GM21529 (cell line): ENCODE measurements around the gene CDA.

Experiments
- ATAC-seq: cut with Tn5 transposase; IDR thresholded peaks from one replicate; pipeline ENCODE4 v1.9.1; 2021; ENCODE audit not compliant: unreplicated experiment

The CDA gene

DNA sequence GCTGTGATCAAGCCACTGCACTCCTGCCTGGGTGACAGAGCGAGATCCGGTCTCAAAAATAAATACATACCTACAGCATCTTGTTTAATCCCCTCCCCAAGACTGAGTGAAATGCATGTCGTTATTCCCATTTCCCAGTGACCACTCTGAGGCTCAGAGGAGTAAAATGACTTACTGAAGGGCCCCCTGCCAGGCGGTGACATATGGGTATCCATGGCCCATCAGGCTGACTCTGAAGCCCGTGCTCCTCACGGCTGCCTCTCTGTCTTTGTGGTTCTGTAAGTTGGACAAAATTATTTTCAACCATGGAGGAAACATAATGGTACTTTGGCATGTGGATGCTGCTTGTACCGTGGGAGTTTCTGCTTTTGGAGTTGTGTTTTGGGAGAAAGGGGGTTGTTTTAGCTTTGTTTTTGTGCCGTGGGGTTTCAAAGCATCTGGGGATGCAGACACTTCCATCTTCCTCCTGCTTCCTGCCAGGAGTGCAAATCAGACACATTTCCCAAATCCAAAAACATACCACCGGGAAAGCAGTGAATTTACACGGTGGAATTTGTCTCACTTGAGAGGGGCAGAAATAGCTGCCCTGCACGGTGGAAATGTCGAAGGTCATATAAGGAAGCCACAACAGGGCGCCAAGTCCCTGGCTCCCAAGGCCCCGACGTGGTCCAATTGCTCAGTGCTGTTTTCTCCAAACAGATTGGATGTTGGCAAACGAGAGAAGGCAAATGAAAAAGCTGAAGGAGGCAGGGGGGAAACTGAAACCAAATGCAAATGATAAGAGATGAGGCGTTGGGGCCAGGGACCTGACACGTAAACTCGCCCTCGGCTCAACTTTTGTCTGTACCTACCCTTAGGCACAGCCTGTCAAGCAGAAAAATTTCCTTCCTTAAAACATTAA, 27.3 kb downstream of the CDA start:
- no peak for ATAC-seq

DNA sequence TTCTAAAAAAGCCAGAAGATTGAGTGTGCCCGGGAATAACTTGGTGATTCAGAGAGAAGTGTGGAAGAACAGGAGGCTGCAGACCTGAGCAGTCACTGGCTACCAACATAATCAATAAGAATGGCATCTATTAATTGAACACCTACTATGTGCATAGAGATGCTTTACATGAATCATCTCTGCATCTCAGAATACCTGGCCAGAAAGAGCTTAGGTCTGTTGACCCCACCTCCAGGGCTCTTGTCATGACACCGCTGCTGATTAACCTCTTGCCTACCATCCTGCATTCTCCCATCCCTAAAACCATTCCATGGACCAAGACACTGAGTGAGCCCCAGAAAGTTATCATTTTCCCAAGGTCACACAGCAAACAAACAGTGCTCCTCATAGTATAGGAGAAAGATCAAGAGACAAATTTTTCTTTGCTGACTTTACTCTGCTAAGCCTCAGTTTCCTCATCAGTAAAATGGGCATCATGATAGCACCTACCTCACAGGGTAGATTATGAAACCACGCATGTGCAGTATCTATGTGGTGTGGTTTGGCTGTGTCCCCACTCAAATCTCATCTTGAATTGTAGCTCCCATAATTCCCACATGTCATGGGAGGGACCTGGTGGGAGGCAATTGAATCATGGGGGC, 28.1 kb downstream of the CDA start:
- ATAC-seq, result no peak

GRCh38 chr1:20618550-20618949, 29.7 kb downstream of the CDA start:
- no peak for ATAC-seq

DNA sequence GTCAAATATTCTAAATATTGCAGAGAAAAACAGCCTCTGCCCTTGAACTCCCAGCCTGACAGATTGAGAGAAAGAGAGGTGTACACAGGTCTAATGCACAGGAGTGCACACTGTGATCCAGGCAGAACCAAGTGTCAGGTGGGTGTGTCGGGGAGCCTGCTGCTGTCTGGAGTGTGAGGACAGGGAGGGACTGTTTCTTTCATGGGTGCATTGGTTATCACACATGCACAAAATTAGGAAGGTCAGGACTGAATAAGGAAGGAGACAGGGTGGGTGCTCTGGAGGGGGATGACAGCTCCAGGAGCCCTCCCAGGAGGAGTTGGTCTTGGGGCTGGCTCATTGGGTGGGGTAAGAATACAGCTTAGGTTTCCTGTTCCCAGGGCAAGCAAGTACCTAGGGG, 31.1 kb downstream of the CDA start:
- ATAC-seq, result no peak

DNA sequence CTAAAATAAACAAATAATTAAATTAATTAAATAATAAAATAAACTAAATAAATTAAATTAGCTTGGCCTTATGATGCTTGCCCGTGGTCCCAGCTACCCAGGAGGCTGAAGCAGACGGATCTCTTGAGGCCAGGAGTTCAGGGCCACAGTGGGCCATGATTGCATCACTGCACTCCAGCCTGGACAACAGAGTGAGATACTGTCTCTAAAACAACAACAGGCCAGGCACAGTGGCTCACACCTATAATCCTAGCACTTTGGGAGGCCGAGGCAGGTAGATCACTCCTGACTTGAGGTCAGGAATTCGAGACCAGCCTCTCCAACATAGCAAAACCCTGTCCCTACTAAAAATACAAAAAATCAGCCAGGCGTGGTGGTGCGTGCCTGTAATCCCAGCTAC, 32.1 kb downstream of the CDA start:
- no peak for ATAC-seq

- no peak for ATAC-seq
Observed at GRCh38 chr1:20624709-20625108, 35.8 kb downstream of the CDA start.

DNA sequence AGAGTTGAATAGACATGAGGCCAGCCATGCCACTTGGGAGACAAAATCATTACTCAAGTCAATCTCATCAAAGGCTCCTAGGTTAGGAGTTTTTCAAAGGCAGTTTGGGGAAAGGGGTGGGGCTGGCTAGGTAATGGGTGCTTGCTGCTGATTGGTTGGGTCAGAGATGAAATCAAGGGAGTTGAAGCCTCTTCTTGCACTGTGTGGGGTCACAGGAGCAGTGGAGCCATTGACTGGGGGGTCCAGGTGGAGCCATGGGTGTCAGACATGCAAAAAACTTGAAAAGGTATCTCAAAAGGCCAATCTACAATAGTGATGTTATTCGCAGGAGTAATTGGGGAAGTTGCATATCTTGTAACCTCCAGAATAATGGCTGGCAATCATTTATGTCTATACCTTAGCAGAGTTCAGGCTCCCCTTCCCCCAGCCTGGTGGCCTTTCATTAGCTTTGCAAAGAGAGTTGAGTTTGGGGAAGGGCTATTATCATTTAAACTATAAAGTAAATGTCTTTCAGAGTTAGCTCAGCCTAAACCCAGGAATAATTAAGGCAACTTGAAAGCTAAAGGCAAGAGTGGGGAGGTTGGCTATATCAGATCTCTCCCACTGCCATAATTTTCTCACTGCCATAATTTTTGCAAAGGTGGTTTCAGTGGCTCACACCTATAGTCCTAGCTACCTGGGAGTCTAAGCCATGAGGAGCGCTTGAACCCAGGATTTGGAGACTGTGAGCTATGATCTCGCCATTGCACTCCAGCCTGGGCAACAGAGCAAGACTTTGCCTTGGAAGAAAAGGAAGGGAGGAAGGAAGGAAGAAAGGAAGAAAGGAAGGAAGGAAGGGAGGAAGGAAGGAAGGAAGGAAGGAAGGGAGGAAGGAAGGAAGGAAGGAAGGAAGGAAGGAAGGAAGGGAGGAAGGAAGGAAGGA, 36.5 kb downstream of the CDA start:
- ATAC-seq, result no peak

DNA sequence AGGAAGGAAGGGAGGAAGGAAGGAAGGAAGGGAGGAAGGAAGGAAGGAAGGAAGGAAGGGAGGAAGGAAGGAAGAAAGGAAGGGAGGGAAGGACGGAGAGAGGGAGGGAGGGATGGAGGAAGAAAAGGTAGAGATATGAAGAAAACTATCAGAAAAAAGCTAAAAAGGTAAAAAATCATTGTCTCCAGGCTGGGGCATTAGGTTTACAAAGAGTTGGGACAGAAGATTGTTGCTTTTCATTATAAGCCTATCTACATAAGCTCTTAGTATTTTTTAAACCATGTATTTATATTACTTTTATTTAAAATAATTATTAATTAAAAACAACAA, 37.2 kb downstream of the CDA start:
- ATAC-seq, result no peak

DNA sequence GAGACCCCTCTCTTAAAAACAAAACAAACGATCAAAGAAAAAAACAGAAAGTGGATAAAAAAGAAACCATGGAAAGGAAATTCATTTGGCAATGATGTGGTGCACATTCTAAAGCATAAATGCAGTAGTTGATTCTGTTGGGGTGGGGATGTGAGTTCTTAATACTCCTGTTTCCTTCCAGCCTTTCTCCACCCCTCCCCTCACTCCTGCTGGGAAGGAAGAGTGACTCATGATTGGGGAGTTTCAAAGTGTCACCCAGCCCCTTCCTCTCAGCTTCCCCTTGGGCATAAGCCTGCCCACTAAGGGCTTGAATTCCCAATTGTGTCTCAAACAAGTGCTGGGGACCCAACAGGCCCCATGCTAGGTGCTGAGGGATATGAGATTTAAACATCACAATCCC, 37.6 kb downstream of the CDA start:
- ATAC-seq, result no peak

GRCh38 chr1:20630729-20631128, 41.8 kb downstream of the CDA start:
- no peak for ATAC-seq

DNA sequence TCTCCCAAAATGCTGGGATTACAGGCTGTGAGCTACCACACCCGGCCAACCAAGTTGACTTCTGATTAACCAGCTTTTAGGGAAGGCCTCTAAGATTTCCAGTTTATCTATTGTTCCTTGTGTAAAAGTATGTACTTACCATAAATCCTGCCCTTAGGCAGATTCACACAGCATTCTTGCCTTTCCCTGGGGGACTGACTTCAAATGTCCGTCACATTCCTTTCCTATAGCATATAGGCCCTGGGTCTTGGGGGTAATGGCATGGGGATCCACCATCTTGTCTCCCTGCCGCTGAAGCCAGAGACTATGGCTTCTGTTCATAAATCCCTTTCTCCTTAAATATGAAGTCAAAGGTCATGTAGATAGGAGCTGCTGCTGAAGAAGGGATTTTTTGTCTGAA, 43.5 kb downstream of the CDA start:
- ATAC-seq, result no peak

DNA sequence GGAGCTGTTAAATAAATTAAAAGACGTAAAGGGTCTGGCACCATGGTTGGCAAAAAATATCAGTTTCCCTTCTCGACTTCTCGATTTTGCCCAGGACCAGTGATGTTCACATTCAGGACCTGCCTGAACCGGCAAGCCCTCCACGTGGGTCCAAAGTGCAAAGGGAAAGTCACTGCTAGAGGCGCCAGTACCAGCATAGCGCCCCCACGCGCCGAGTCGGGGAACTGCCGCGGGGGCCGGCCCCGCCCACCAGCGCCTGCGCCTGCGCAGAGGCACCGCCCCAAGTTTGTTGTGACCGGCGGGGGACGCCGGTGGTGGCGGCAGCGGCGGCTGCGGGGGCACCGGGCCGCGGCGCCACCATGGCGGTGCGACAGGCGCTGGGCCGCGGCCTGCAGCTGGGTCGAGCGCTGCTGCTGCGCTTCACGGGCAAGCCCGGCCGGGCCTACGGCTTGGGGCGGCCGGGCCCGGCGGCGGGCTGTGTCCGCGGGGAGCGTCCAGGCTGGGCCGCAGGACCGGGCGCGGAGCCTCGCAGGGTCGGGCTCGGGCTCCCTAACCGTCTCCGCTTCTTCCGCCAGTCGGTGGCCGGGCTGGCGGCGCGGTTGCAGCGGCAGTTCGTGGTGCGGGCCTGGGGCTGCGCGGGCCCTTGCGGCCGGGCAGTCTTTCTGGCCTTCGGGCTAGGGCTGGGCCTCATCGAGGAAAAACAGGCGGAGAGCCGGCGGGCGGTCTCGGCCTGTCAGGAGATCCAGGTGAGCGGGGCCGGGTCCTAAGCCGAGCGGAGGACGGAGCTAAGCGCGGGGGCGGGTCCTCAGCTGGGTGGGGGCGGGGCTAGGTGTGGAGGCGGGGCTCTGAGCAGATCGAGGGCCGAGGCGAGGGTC, 44.5 kb downstream of the CDA start, which contains the start of gene PINK1:
TSS of gene PINK1 (plus strand) at position 269 of the 875 bp plus-strand sequence. CDS start at position 360, 91 bp downstream.
- no peak for ATAC-seq

- ATAC-seq, result no peak
Observed at GRCh38 chr1:20634065-20634593, 45.2 kb downstream of the CDA start.

DNA sequence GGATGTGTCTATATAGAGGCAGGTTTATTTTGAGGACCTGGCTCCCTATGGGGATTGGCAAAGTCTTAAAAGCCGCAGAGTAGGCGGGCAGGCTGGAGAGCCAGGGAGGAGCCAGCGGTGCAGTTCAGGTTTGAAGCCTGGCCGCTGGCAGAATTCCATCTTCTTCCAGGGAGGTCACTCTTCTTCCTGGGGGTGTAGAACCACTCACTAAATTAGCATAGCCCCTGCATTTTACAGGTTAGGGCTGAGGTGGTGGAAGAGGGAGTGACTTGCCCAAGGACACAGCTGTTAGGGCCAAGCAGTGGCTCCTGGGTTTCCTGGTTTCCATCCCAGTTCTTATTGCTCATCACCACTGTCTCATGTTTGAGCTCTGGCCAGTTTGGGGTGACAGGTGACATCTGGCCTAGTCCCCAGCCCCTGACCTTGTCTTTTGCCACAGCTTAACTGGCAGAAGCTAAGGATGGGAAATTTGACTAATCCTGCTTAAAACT, 45.7 kb downstream of the CDA start:
- ATAC-seq, result no peak

DNA sequence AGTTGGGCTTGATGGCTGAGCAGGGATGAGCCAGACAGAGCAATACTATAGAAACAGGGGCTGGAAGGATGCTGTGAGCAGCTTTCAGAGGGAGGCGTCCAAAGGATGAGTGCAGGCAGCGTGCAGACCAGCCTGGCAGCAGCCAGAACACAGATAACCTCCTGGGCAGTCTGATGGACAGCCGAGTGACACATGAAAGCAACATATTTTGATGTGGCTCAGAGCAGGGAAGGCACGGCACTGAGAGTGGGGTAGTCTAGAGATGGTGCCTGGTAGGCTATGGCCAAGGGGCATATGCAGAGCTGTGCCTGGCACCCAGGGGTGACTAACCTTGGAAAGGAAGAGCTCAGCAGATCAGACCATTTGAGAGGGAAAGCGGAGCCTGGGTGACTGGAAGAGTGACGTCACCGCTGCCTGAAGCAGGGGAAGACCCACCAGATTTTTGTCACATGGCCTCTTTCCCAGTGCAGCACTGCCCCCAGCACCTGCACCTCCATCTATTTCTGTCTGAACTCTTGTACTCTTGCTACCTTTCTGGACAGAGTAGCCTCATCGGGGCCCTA, 48.0 kb downstream of the CDA start:
- ATAC-seq, result no peak

DNA sequence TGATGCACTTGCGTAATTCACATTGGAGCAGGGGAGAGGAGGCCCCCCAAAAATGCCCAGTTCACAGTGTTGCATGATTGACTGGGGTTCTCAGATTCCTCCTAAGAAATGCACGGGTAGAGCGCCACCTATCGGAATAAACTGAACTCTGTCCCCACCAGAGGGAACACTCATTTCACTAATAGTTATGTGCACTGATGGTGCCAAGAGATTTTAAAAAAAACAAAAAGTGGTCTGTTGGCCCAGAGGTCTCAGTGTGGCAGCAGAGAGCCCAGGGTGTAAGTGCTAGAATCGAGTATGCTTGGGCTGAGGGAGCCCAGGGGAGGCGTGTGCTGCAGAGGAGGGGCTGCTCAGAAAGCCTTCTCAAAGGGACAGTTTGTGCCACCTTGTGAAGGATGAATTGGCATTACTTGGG, 51.3 kb downstream of the CDA start:
- ATAC-seq, result peak; percentile 53

GRCh38 chr1:20641975-20642374, 53.1 kb downstream of the CDA start:
- ATAC-seq, result no peak

DNA sequence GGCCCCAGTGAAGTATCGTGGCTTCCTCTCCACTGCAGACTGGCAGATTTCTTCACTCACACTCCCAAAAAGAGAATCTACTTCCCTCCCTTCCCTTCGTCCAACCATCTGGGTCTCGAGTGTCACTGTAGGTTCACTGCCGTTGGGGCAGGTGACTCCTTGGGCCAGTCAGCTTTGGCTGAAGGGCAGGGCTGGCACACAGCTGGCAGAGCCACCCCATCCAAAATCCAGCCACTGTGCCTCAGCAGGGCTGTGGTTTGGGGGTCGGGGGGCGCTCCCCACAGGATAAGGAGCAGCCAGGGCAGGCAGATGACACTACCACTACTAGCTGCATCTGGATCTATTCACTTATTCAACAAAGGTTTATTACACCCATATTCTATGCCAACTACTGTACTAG, 54.2 kb downstream of the CDA start:
- ATAC-seq, result no peak

DNA sequence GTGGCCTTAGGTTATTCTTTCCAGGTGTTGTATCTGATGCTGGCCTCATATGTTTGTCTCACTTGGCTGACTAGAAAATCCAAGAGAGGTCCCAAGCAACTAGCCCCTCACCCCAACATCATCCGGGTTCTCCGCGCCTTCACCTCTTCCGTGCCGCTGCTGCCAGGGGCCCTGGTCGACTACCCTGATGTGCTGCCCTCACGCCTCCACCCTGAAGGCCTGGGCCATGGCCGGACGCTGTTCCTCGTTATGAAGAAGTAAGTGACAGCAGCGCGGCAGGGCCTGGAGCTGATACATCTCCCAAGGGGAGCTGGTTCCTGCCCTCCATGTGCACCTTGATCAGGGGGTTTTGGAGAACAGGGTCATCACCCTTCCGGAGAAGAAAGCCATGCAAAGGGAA, 55.5 kb downstream of the CDA start:
- ATAC-seq, result no peak

GRCh38 chr1:20645414-20645813, 56.5 kb downstream of the CDA start:
- no peak for ATAC-seq
